Thymus (tissue), 11 donors: ENCODE data around the gene CKM. TPM values are rescaled to one million over a fixed set of nuclear protein-coding genes. Genes with fewer than 3 reads are reported as not detected.

ENCODE experiments used
- DNase-seq, 9 donors: peaks; one replicate each; pipeline ENCODE4 v3.0.0-alpha.2; 2013; ENCODE audit warnings: low spot score in 9 of 9, low read depth in 6 of 9, missing footprints in 1 of 9
- H3K27ac ChIP-seq, 2 donors: one replicate each; pipeline ENCODE4 v1.5.1; 2013; ENCODE audit warnings: control low read depth in 1 of 2, low read depth in 1 of 2, low read length in 1 of 2, mild to moderate bottlenecking in 1 of 2, moderate library complexity in 1 of 2
- H3K27me3 ChIP-seq, 2 donors: one replicate each; pipeline ENCODE4 v1.5.1; 2013; ENCODE audit warnings: low read length in 1 of 2; ENCODE audit not compliant: control insufficient read depth in 2 of 2, insufficient read depth in 1 of 2
- H3K36me3 ChIP-seq, 2 donors: one replicate each; pipeline ENCODE4 v1.5.1; 2013; ENCODE audit warnings: low read length in 1 of 2, mild to moderate bottlenecking in 1 of 2, moderate library complexity in 1 of 2; ENCODE audit not compliant: control insufficient read depth in 2 of 2, insufficient read depth in 2 of 2
- H3K4me1 ChIP-seq, 2 donors: one replicate each; pipeline ENCODE4 v1.5.1; 2013; ENCODE audit warnings: low read length in 2 of 2; ENCODE audit not compliant: control insufficient read depth in 2 of 2, insufficient read depth in 2 of 2
- H3K4me3 ChIP-seq, 2 donors: one replicate each; pipeline ENCODE4 v1.5.1; 2013; ENCODE audit warnings: low read length in 2 of 2, control low read depth in 1 of 2, mild to moderate bottlenecking in 1 of 2
- H3K9me3 ChIP-seq, 2 donors: one replicate each; pipeline ENCODE4 v1.5.1; 2013; ENCODE audit warnings: low read length in 1 of 2, mild to moderate bottlenecking in 1 of 2; ENCODE audit not compliant: control insufficient read depth in 2 of 2, insufficient read depth in 1 of 2
- WGBS: extraction: QIAGEN DNeasy Blood & Tissue Kit; methylation state at CpG from one replicate; pipeline ENCODE4 v1.1.7; 2013; 5-methylcytosine and 5-hydroxymethylcytosine counted together
- polyA plus RNA-seq: library from polyadenylated mRNA; stranded (reverse); fragments of 200-250 nt; gene quantifications from one replicate; pipeline ENCODE4 v1.2.3, GENCODE V29; 2013
- total RNA-seq: library from RNA; stranded (reverse); fragments of 120-200 nt; gene quantifications from one replicate; pipeline ENCODE4 v1.2.4, GENCODE V29; 2013
- donor health status: healthy.

CKM gene
- total and polyA plus RNA-seq, 2 donors: 2.3 to 4.5 TPM

DNA sequence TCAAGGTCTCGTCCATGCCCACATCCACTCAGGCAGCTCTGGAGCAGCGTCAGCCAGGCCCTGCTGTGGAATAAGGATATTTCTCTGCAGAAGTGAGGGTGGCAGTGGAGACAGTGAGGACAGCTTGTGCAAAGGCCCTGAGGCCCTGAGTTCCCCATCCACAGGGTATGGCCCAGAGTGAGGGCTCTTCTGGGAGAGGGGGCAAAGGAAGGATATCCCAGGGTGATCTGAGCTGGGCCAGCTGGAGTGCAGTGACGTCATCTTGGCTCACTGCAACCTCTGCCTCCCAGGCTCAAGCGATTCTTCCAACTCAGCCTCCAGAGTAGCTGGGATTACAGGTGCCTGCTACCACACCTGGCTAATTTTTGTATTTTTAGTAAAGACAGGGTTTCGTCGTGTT is 60.1 kb downstream of the CKM start:
- 98% methylated on average over 6 of the region's 6 CpGs for WGBS
- no peak for DNase-seq
- Histone ChIP-seq H3K4me1 (no peaks in the 10 kb centered on the region), H3K27ac (no peak overlapping the region), H3K4me3 (no peak overlapping the region), H3K9me3 (no peaks in the 10 kb centered on the region), H3K27me3 (no peaks in the 10 kb centered on the region), H3K36me3 (peaks cover 11 to 25% of the 10 kb centered on the region in 2 donors)

- no peaks in the 10 kb centered on the region for H3K9me3 ChIP-seq
- 98% methylated on average over 19 of the region's 19 CpGs for WGBS
- H3K36me3 ChIP-seq: peaks cover 9 to 11% of the 10 kb centered on the region in 2 donors
- H3K27me3 ChIP-seq: no peaks in the 10 kb centered on the region
- peaks cover under 1 to 3% of the 10 kb centered on the region in 2 donors for H3K4me1 ChIP-seq
- no peak for DNase-seq
- H3K4me3 ChIP-seq: no peak overlapping the region
- no peak overlapping the region for H3K27ac ChIP-seq
Observed at GRCh38 chr19:45258862-45259261, 63.8 kb downstream of the CKM start.

DNA sequence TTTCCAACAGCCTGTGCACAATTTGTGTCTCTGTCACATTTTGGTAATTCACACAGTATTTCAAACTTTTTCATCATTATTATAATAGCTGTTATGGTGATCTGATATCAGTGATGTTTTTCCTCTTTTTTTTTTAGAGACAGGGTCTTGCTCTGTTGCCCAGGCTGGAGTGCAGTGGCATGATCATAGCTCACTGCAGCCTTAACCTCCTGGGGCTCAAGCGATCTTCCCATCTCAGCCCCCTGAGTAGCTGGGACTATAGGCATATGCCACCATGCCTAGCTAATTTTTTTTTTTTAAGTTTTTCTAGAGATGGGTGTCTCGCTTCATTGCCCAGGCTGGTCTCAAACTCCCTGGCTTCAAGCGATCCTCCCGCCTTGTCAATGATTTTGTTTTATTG is 65.8 kb downstream of the CKM start:
- Histone ChIP-seq H3K27ac (no peak overlapping the region), H3K36me3 (peaks cover 7 to 8% of the 10 kb centered on the region in 2 donors), H3K4me1 (peaks cover 13 to 21% of the 10 kb centered on the region in 2 donors), H3K27me3 (no peaks in the 10 kb centered on the region), H3K4me3 (no peak overlapping the region), H3K9me3 (no peaks in the 10 kb centered on the region)
- over 99% methylated on average over 4 of the region's 4 CpGs for WGBS
- DNase-seq: no peak

Other genes with a start within 250 kb of the CKM start
- gene ZNF296, start 246.4 kb downstream of the CKM start, total RNA-seq: 0.19 TPM
- 2.9 TPM for gene ZNF296, start 246.4 kb downstream of the CKM start, polyA plus RNA-seq
- gene GEMIN7, start 243.6 kb downstream of the CKM start, total RNA-seq: 15.2 TPM
- 32.3 TPM for gene GEMIN7, start 243.6 kb downstream of the CKM start, polyA plus RNA-seq
- gene PPP1R37, start 229.7 kb downstream of the CKM start, total RNA-seq: 16.5 TPM
- gene PPP1R37, start 229.7 kb downstream of the CKM start, polyA plus RNA-seq: 39.3 TPM
- gene NKPD1, start 161.9 kb downstream of the CKM start, total RNA-seq: 0.14 TPM
- 0.59 TPM for gene NKPD1, start 161.9 kb downstream of the CKM start, polyA plus RNA-seq
- 37.9 TPM for gene TRAPPC6A, start 144.6 kb downstream of the CKM start, total RNA-seq
- gene TRAPPC6A, start 144.6 kb downstream of the CKM start, polyA plus RNA-seq: 61.4 TPM
- gene BLOC1S3, start 144.1 kb downstream of the CKM start, total RNA-seq: 1.5 TPM
- 6.3 TPM for gene BLOC1S3, start 144.1 kb downstream of the CKM start, polyA plus RNA-seq
- 0.42 TPM for gene EXOC3L2, start 77.5 kb downstream of the CKM start, total RNA-seq
- 0.75 TPM for gene EXOC3L2, start 77.5 kb downstream of the CKM start, polyA plus RNA-seq
- 6.0 TPM for gene MARK4, start 71.6 kb downstream of the CKM start, total RNA-seq
- 9.8 TPM for gene MARK4, start 71.6 kb downstream of the CKM start, polyA plus RNA-seq
- 2.5 TPM for gene KLC3, start 17.9 kb upstream of the CKM start, total RNA-seq
- gene KLC3, start 17.9 kb upstream of the CKM start, polyA plus RNA-seq: 5.5 TPM
- gene ERCC2, start 47.7 kb upstream of the CKM start, total RNA-seq: 5.0 TPM
- gene ERCC2, start 47.7 kb upstream of the CKM start, polyA plus RNA-seq: 14.2 TPM
- 1.7 TPM for gene PPP1R13L, start 82.2 kb upstream of the CKM start, total RNA-seq
- gene PPP1R13L, start 82.2 kb upstream of the CKM start, polyA plus RNA-seq: 41.6 TPM
- 5.8 TPM for gene POLR1G, start 83.8 kb upstream of the CKM start, total RNA-seq
- gene POLR1G, start 83.8 kb upstream of the CKM start, polyA plus RNA-seq: 1.8 TPM
- gene ERCC1, start 101.0 kb upstream of the CKM start, total RNA-seq: 61.6 TPM
- 42.6 TPM for gene ERCC1, start 101.0 kb upstream of the CKM start, polyA plus RNA-seq
- 6.1 TPM for gene FOSB, start 145.1 kb upstream of the CKM start, total RNA-seq
- 7.1 TPM for gene FOSB, start 145.1 kb upstream of the CKM start, polyA plus RNA-seq
- 1.6 TPM for gene RTN2, start 174.2 kb upstream of the CKM start, total RNA-seq
- 5.0 TPM for gene RTN2, start 174.2 kb upstream of the CKM start, polyA plus RNA-seq
- gene PPM1N, start 175.6 kb upstream of the CKM start, total RNA-seq: 4.8 TPM
- gene PPM1N, start 175.6 kb upstream of the CKM start, polyA plus RNA-seq: 4.0 TPM
- 61.2 TPM for gene VASP, start 184.6 kb upstream of the CKM start, total RNA-seq
- gene VASP, start 184.6 kb upstream of the CKM start, polyA plus RNA-seq: 138 TPM